OCI-LY7 (cell line): Measurements from ENCODE around the gene SHROOM3. TPM values are rescaled to one million over a fixed set of nuclear protein-coding genes. Genes with fewer than 3 reads are reported as not detected.

Experiments used
- BruUV-seq: library from RNA; stranded (reverse); fragments of 400-500 nt; replicated peaks from 2 replicates; lab custom pipeline; 2021; lab: Mats Ljungman, UMichigan
- CTCF ChIA-PET: fragments of 300-600 bp; sonication (Branson Sonifier 250); formaldehyde crosslinking; loops from one replicate; lab custom pipeline; 2022; ENCODE audit warnings: antibody characterized with exemption; ENCODE audit not compliant: unreplicated experiment; lab: Charles Lee
- POLR2A ChIA-PET: fragments of 300-600 bp; sonication (Branson Sonifier 250); formaldehyde crosslinking; loops from one replicate; lab custom pipeline; 2022; ENCODE audit warnings: antibody characterized with exemption; lab: Charles Lee
- DNase-seq: peaks from one replicate; pipeline ENCODE4 v3.0.0-alpha.2; 2015; ENCODE audit warnings: low spot score
- H2AFZ ChIP-seq: fragments of 200-600 bp; sonication (generic), shearing (Covaris generic); 2 replicates; pipeline ENCODE4 v1.6.1; 2014; ENCODE audit warnings: mild to moderate bottlenecking, antibody characterized with exemption, low read length, moderate library complexity
- H3K27ac ChIP-seq: fragments of 200-600 bp; sonication (generic); 2 replicates; pipeline ENCODE4 v1.5.1; 2014; ENCODE audit warnings: mixed run types, low read depth, mild to moderate bottlenecking, moderate library complexity, low read length, inconsistent platforms; ENCODE audit not compliant: poor library complexity, severe bottlenecking
- H3K36me3 ChIP-seq: fragments of 200-600 bp; sonication (generic); 2 replicates; pipeline ENCODE4 v1.6.1; 2014; ENCODE audit warnings: mild to moderate bottlenecking, antibody characterized with exemption, low read length, moderate library complexity, mixed read lengths; ENCODE audit not compliant: insufficient read depth
- H3K4me1 ChIP-seq: fragments of 200-600 bp; sonication (generic); 2 replicates; pipeline ENCODE4 v1.5.1; 2014; ENCODE audit warnings: mild to moderate bottlenecking, low read length; ENCODE audit not compliant: insufficient read depth, poor library complexity, severe bottlenecking
- H3K4me2 ChIP-seq: fragments of 200-600 bp; sonication (generic); 2 replicates; pipeline ENCODE4 v1.6.1; 2014; ENCODE audit warnings: mild to moderate bottlenecking, low read length
- H3K4me3 ChIP-seq: fragments of 200-600 bp; sonication (generic); 2 replicates; pipeline ENCODE4 v1.5.1; 2014; ENCODE audit warnings: mild to moderate bottlenecking, low read depth, low read length; ENCODE audit not compliant: poor library complexity, severe bottlenecking
- H3K79me2 ChIP-seq: fragments of 200-600 bp; sonication (generic); 2 replicates; pipeline ENCODE4 v1.6.1; 2016; ENCODE audit warnings: low read depth, mild to moderate bottlenecking, low read length, moderate library complexity, mixed read lengths; ENCODE audit not compliant: insufficient read depth
- H3K9me2 ChIP-seq: fragments of 200-600 bp; sonication (generic); 2 replicates; pipeline ENCODE4 v1.6.1; 2016; ENCODE audit warnings: mild to moderate bottlenecking, low read length, mixed read lengths; ENCODE audit not compliant: insufficient read depth
- H3K9me3 ChIP-seq: fragments of 200-600 bp; sonication (generic); 2 replicates; pipeline ENCODE4 v1.6.1; 2014; ENCODE audit warnings: mild to moderate bottlenecking, mixed run types, low read length, mixed read lengths
- H4K20me1 ChIP-seq: fragments of 200-600 bp; sonication (generic); 2 replicates; pipeline ENCODE4 v1.6.1; 2014; ENCODE audit warnings: mild to moderate bottlenecking, antibody characterized with exemption, low read length, moderate library complexity, mixed read lengths; ENCODE audit not compliant: insufficient read depth
- EZH2phosphoT487 ChIP-seq: fragments of 200-600 bp; sonication (generic); IDR thresholded peaks from 2 replicates; pipeline ENCODE4 v1.6.1; 2018; ENCODE audit warnings: low read depth, borderline replicate concordance, mild to moderate bottlenecking, mixed run types, antibody characterized with exemption, low read length, moderate library complexity, mixed read lengths
- intact Hi-C: fragments of 100-400 bp; cut with micrococcal nuclease; formaldehyde crosslinking; loops from one replicate; pipeline ENCODE4 v1.10.0; 2022; ENCODE audit not compliant: unreplicated experiment
- total RNA-seq, 2 experiments: library from RNA; depleted of rRNA in 1 of 2; stranded (reverse); fragments of >200 nt in 1 of 2; shearing (Covaris generic) in 1 of 2; gene quantifications; 2 replicates each; pipeline ENCODE4 v1.2.3, GENCODE V29; 2014 to 2022
- TF ChIP-seq, protein P1 (sequence below): fragments of 200-600 bp; sonication (generic); conservative IDR thresholded peaks from 2 replicates; pipeline ENCODE4 v1.5.1; 2014; ENCODE audit warnings: mild to moderate bottlenecking, antibody characterized with exemption, low read length, moderate library complexity, mixed read lengths

The SHROOM3 gene
- total RNA-seq, 2 experiments from 2014 or later = not detected

DNA sequence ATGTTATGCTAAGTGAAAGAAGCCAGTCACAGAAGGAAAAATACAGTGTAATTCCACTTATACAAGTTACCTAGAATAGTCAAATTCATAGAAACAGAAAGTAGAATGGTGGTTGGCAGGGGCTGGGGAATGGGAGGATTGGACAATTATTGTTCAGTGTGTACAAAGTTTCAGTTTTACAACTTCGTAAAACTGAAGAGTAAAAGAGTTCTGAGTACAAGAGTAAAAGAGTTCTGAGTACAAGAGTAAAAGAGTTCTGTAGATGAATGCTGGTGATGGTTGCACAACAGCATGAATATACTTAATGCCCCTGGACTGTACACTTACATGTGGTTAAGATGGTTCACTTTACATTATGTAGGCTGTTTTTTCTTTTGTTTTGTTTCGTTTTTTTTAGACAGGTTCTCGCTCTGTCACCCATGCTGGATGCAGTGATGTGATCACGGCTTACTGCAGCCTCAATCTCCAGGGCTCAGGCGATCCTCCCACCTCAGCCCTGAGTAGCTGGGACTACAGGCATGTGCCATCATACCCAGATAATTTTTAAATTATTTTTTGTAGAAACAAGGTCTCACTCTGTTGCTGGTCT is 232.0 kb downstream of the SHROOM3 start:
- Histone ChIP-seq H3K9me3 (no peaks in the 10 kb centered on the region), H3K79me2 (no peaks in the 10 kb centered on the region), H3K4me1 (no peaks in the 10 kb centered on the region), H3K4me2 (no peak overlapping the region), H3K4me3 (no peak overlapping the region), H3K27ac (no peak overlapping the region), H2AFZ (no peak overlapping the region), H4K20me1 (no peaks in the 10 kb centered on the region), H3K36me3 (no peaks in the 10 kb centered on the region), H3K9me2 (no peaks in the 10 kb centered on the region)
- DNase-seq = no peak
- POLR2A ChIA-PET = no interaction called here
- CTCF ChIA-PET = no interaction called here
- no TSS peak for BruUV-seq
- TF ChIP-seq, protein P1, sequence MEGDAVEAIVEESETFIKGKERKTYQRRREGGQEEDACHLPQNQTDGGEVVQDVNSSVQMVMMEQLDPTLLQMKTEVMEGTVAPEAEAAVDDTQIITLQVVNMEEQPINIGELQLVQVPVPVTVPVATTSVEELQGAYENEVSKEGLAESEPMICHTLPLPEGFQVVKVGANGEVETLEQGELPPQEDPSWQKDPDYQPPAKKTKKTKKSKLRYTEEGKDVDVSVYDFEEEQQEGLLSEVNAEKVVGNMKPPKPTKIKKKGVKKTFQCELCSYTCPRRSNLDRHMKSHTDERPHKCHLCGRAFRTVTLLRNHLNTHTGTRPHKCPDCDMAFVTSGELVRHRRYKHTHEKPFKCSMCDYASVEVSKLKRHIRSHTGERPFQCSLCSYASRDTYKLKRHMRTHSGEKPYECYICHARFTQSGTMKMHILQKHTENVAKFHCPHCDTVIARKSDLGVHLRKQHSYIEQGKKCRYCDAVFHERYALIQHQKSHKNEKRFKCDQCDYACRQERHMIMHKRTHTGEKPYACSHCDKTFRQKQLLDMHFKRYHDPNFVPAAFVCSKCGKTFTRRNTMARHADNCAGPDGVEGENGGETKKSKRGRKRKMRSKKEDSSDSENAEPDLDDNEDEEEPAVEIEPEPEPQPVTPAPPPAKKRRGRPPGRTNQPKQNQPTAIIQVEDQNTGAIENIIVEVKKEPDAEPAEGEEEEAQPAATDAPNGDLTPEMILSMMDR = no peak
- no peak for TF ChIP-seq EZH2phosphoT487
- intact Hi-C loops = no loop called here

DNA sequence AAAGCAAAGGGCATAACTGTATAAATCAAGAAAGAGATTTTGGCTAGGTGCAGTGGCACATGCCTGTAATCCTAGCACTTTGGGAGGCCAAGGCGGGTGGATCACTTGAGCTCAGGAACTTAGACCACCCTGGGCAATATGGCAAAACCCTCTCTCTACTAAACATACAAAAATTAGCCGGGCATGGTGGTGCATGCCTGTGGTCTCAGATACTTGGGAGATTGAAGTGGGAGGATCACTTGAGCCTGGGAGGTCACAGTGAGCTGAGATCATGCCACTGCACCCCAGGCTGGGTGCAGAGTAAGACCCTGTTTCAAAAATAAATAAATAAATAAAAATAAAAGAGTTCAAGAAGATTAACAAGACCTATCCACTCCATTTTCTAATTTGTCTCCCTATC is 235.6 kb downstream of the SHROOM3 start:
- ChIA-PET POLR2A (no interaction called here), CTCF (no interaction called here)
- no peak for TF ChIP-seq EZH2phosphoT487
- TF ChIP-seq, protein P1 = no peak
- no peaks in the 10 kb centered on the region for H3K9me3 ChIP-seq
- intact Hi-C loops = no loop called here
- no peak for DNase-seq
- no TSS peak for BruUV-seq
- H3K4me2 ChIP-seq = no peak overlapping the region
- H3K9me2 ChIP-seq = no peaks in the 10 kb centered on the region
- H3K27ac ChIP-seq = no peak overlapping the region
- H3K36me3 ChIP-seq = no peaks in the 10 kb centered on the region
- no peaks in the 10 kb centered on the region for H4K20me1 ChIP-seq
- no peaks in the 10 kb centered on the region for H3K79me2 ChIP-seq
- no peaks in the 10 kb centered on the region for H3K4me1 ChIP-seq
- no peak overlapping the region for H2AFZ ChIP-seq
- no peak overlapping the region for H3K4me3 ChIP-seq

DNA sequence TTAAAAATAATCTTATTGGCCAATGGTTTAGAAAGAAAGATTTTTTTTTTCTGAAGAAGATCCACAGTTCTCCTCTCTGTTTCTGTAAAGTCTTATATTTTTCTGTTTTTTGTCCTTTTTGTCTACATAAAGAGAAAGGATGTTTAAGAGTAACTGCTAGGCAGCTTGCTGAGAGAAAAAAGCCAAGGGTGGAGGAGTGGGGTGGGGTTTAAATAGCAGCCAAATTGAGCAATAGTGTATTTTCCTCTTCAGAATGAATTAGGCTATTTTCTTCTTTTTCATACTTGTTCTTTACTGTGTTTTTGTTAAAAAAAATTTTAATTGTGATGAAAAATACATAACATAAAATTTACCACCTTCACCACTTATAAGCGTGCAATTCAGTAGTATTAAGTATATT is 238.3 kb downstream of the SHROOM3 start:
- Histone ChIP-seq H4K20me1 (no peaks in the 10 kb centered on the region), H3K27ac (no peak overlapping the region), H3K4me3 (no peak overlapping the region), H3K9me3 (no peaks in the 10 kb centered on the region), H3K4me1 (no peaks in the 10 kb centered on the region), H3K4me2 (no peak overlapping the region), H2AFZ (no peak overlapping the region), H3K9me2 (no peaks in the 10 kb centered on the region), H3K79me2 (no peaks in the 10 kb centered on the region), H3K36me3 (no peaks in the 10 kb centered on the region)
- ChIA-PET CTCF (no interaction called here), POLR2A (no interaction called here)
- DNase-seq = no peak
- BruUV-seq = no TSS peak
- TF ChIP-seq EZH2phosphoT487 = no peak
- TF ChIP-seq, protein P1 = no peak
- intact Hi-C loops = no loop called here
